H9 (cell line): Measurements from ENCODE around the gene RACGAP1. TPM values are rescaled to one million over a fixed set of nuclear protein-coding genes. Genes with fewer than 3 reads are reported as not detected.

Source experiments
- DNase-seq: peaks from one replicate; pipeline ENCODE4 v3.0.0-alpha.2; 2017
- H2AFZ ChIP-seq: one replicate; pipeline ENCODE4 v1.6.1; 2013; ENCODE audit warnings: mild to moderate bottlenecking, low read length, control low read depth, moderate library complexity
- H2AK5ac ChIP-seq: 2 replicates; pipeline ENCODE4 v1.6.1; 2013; ENCODE audit warnings: low read length, control low read depth, mixed read lengths; ENCODE audit not compliant: insufficient read length
- H2BK120ac ChIP-seq: one replicate; pipeline ENCODE4 v1.6.1; 2013; ENCODE audit warnings: low read depth, mild to moderate bottlenecking, low read length, control low read depth, inconsistent platforms; ENCODE audit not compliant: poor library complexity, severe bottlenecking
- H2BK12ac ChIP-seq: 2 replicates; pipeline ENCODE4 v1.6.1; 2013; ENCODE audit warnings: low read length, control low read depth, mixed read lengths, low read depth; ENCODE audit not compliant: insufficient read length
- H2BK15ac ChIP-seq: 2 replicates; pipeline ENCODE4 v1.6.1; 2013; ENCODE audit warnings: low read depth, low read length, control low read depth
- H2BK20ac ChIP-seq: one replicate; pipeline ENCODE4 v1.6.1; 2013; ENCODE audit warnings: low read depth, mild to moderate bottlenecking, low read length, control low read depth, inconsistent platforms; ENCODE audit not compliant: poor library complexity, severe bottlenecking
- H2BK5ac ChIP-seq: 2 replicates; pipeline ENCODE4 v1.6.1; 2013; ENCODE audit warnings: low read length, control low read depth, mixed read lengths; ENCODE audit not compliant: insufficient read length
- H3K14ac ChIP-seq: 2 replicates; pipeline ENCODE4 v1.6.1; 2013; ENCODE audit warnings: low read length, control low read depth; ENCODE audit not compliant: insufficient read depth
- H3K18ac ChIP-seq: 2 replicates; pipeline ENCODE4 v1.6.1; 2013; ENCODE audit warnings: low read depth, mild to moderate bottlenecking, mixed read lengths, low read length, control low read depth; ENCODE audit not compliant: insufficient read length
- H3K23ac ChIP-seq: 2 replicates; pipeline ENCODE4 v1.6.1; 2013; ENCODE audit warnings: low read length, control low read depth, mixed read lengths, low read depth; ENCODE audit not compliant: insufficient read length
- H3K23me2 ChIP-seq: 2 replicates; pipeline ENCODE4 v1.6.1; 2013; ENCODE audit warnings: low read depth, mild to moderate bottlenecking, mixed read lengths, low read length, control low read depth; ENCODE audit not compliant: insufficient read length, poor library complexity, severe bottlenecking
- H3K27ac ChIP-seq: 2 replicates; pipeline ENCODE4 v1.5.1; 2013; ENCODE audit warnings: low read length, control low read depth, mixed read lengths, low read depth; ENCODE audit not compliant: insufficient read length
- H3K27me3 ChIP-seq: 2 replicates; pipeline ENCODE4 v1.6.1; 2013; ENCODE audit warnings: low read length, control low read depth, inconsistent platforms; ENCODE audit not compliant: insufficient read depth
- H3K4ac ChIP-seq: 2 replicates; pipeline ENCODE4 v1.6.1; 2013; ENCODE audit warnings: low read depth, mild to moderate bottlenecking, control low read depth, inconsistent platforms, low read length, moderate library complexity
- H3K4me1 ChIP-seq: 2 replicates; pipeline ENCODE4 v1.6.1; 2013; ENCODE audit warnings: low read length, control low read depth, inconsistent platforms; ENCODE audit not compliant: insufficient read depth
- H3K4me2 ChIP-seq: 2 replicates; pipeline ENCODE4 v1.6.1; 2013; ENCODE audit warnings: low read length, control low read depth, mixed read lengths; ENCODE audit not compliant: insufficient read length, insufficient read depth
- H3K56ac ChIP-seq: 2 replicates; pipeline ENCODE4 v1.6.1; 2013; ENCODE audit warnings: low read depth, mild to moderate bottlenecking, mixed read lengths, low read length, control low read depth; ENCODE audit not compliant: insufficient read length
- H3K79me1 ChIP-seq: 2 replicates; pipeline ENCODE4 v1.6.1; 2013; ENCODE audit warnings: low read depth, mild to moderate bottlenecking, moderate library complexity, low read length, control low read depth, inconsistent platforms; ENCODE audit not compliant: insufficient read depth, poor library complexity, severe bottlenecking
- H3K79me2 ChIP-seq: 2 replicates; pipeline ENCODE4 v1.6.1; 2013; ENCODE audit warnings: low read length, control low read depth, inconsistent platforms; ENCODE audit not compliant: insufficient read depth
- H3K9ac ChIP-seq: 2 replicates; pipeline ENCODE4 v1.6.1; 2013; ENCODE audit warnings: low read length, control low read depth, mixed read lengths; ENCODE audit not compliant: insufficient read length; ENCODE audit errors: extremely low read depth
- H3K9me3 ChIP-seq: one replicate; pipeline ENCODE4 v1.6.1; 2013; ENCODE audit warnings: low read depth, low read length, inconsistent platforms; ENCODE audit not compliant: control insufficient read depth
- H3T11ph ChIP-seq: one replicate; pipeline ENCODE4 v1.6.1; 2013; ENCODE audit warnings: mild to moderate bottlenecking, low read length, control low read depth, inconsistent platforms
- H4K20me1 ChIP-seq: one replicate; pipeline ENCODE4 v1.6.1; 2013; ENCODE audit not compliant: control insufficient read depth, insufficient read length, insufficient read depth
- H4K5ac ChIP-seq: 2 replicates; pipeline ENCODE4 v1.6.1; 2013; ENCODE audit warnings: low read depth, mild to moderate bottlenecking, mixed read lengths, low read length, control low read depth; ENCODE audit not compliant: insufficient read length
- H4K8ac ChIP-seq: replicated peaks from 2 replicates; pipeline ENCODE4 v1.6.1; 2013; ENCODE audit warnings: low read length, control low read depth, mixed read lengths, low read depth; ENCODE audit not compliant: insufficient read length
- H4K91ac ChIP-seq: 2 replicates; pipeline ENCODE4 v1.6.1; 2013; ENCODE audit warnings: low read depth, mild to moderate bottlenecking, moderate library complexity, mixed read lengths, low read length, control low read depth; ENCODE audit not compliant: insufficient read length
- H3K27ac Mint-ChIP-seq, 3 experiments: 2 replicates in 2 of 3; 3 replicates in 1 of 3; pipeline ENCODE4 v1.8.0; 2020 to 2021; ENCODE audit warnings: mixed read lengths in 3 of 3, mild to moderate bottlenecking in 1 of 3, moderate library complexity in 1 of 3
- H3K27me3 Mint-ChIP-seq: 2 replicates; pipeline ENCODE4 v1.8.0; 2021; ENCODE audit warnings: low read depth, mild to moderate bottlenecking, moderate library complexity, mixed read lengths
- H3K36me3 Mint-ChIP-seq, 3 experiments: 2 replicates in 2 of 3; 3 replicates in 1 of 3; pipeline ENCODE4 v1.8.0; 2020 to 2021; ENCODE audit warnings: low read depth in 3 of 3, mixed read lengths in 3 of 3; ENCODE audit not compliant: insufficient read depth in 1 of 3
- H3K4me1 Mint-ChIP-seq, 2 experiments: 2 replicates each; pipeline ENCODE4 v1.8.0; 2020; ENCODE audit warnings: mixed read lengths in 2 of 2
- H3K4me3 Mint-ChIP-seq, 2 experiments: 2 replicates in 1 of 2; 3 replicates in 1 of 2; pipeline ENCODE4 v1.8.0; 2020 to 2021; ENCODE audit warnings: mild to moderate bottlenecking in 2 of 2, mixed read lengths in 2 of 2, moderate library complexity in 1 of 2
- H3K9me3 Mint-ChIP-seq, 2 experiments: 2 replicates in 1 of 2; 3 replicates in 1 of 2; pipeline ENCODE4 v1.8.0; 2020; ENCODE audit warnings: mild to moderate bottlenecking in 2 of 2, mixed read lengths in 2 of 2, moderate library complexity in 1 of 2
- CTCF ChIP-seq: fragments of 200-600 bp; sonication (generic); conservative IDR thresholded peaks from 3 replicates; pipeline ENCODE4 v1.8.0; 2021; ENCODE audit warnings: antibody characterized with exemption, mild to moderate bottlenecking
- WGBS: extraction: QIAGEN DNeasy Blood & Tissue Kit; methylation state at CpG from one replicate; pipeline ENCODE4 v1.1.7; 2013; ENCODE audit warnings: missing lambda C conversion rate, low lambda C conversion rate, mixed read lengths; ENCODE audit not compliant: insufficient read length; ENCODE audit errors: extremely low coverage; 5-methylcytosine and 5-hydroxymethylcytosine counted together
- total RNA-seq: library from RNA; stranded (reverse); gene quantifications from 2 replicates; pipeline ENCODE4 v1.2.1, GENCODE V29; 2021

The RACGAP1 gene
- total RNA-seq, 1 experiment from 2014 or later, result 64.8 TPM

GRCh38 chr12:49939707-49940106 lies 85.6 kb downstream of the RACGAP1 start:
- Mint-ChIP-seq H3K36me3 (no peaks in the 10 kb centered on the region; a peak in 1 of 7 replicates), H3K27me3 (peaks cover 17% of the 10 kb centered on the region), H3K9me3 (no peaks in the 10 kb centered on the region), H3K4me1 (peaks cover 14 to 31% of the 10 kb centered on the region in 2 experiments), H3K27ac (no peak overlapping the region), H3K4me3 (no peak overlapping the region)
- H3K9ac ChIP-seq, result no peak overlapping the region
- no peaks in the 10 kb centered on the region for H3K79me1 ChIP-seq
- no peak for TF ChIP-seq CTCF
- H4K20me1 ChIP-seq, result no peaks in the 10 kb centered on the region
- H2AFZ ChIP-seq, result no peak overlapping the region
- no peak overlapping the region for H4K5ac ChIP-seq
- H2BK20ac ChIP-seq, result no peak overlapping the region
- H3K56ac ChIP-seq, result no peak overlapping the region
- WGBS, result no CpG with 5 or more reads among the region's 1 CpG
- no peak overlapping the region for H2BK12ac ChIP-seq
- H3K27ac ChIP-seq, result no peak overlapping the region
- no peak overlapping the region for H3K23ac ChIP-seq
- H2AK5ac ChIP-seq, result no peak overlapping the region
- DNase-seq, result peak; percentile 27
- no peak overlapping the region for H4K8ac ChIP-seq
- no peaks in the 10 kb centered on the region for H3K23me2 ChIP-seq
- H2BK5ac ChIP-seq, result no peak overlapping the region
- no peak overlapping the region; the same call in 1 of the 2 replicates for H3K14ac ChIP-seq
- H2BK15ac ChIP-seq, result no peak overlapping the region
- no peak overlapping the region for H3K18ac ChIP-seq
- H4K91ac ChIP-seq, result no peak overlapping the region
- no peak overlapping the region for H2BK120ac ChIP-seq
- H3K9me3 ChIP-seq, result no peaks in the 10 kb centered on the region
- H3K79me2 ChIP-seq, result no peaks in the 10 kb centered on the region
- no peak overlapping the region for H3K4ac ChIP-seq
- no peak overlapping the region for H3K4me2 ChIP-seq
- no peaks in the 10 kb centered on the region for H3K4me1 ChIP-seq
- no peaks in the 10 kb centered on the region for H3K27me3 ChIP-seq
- no peak overlapping the region for H3T11ph ChIP-seq
